Measurements from ENCODE around the gene ACTR10.
"Not testable (repeated sequence)": the region's sequence is repeated elsewhere in the genome, so short reads cannot be mapped to it uniquely, and the experiment has no call there.

Gene ACTR10

DNA sequence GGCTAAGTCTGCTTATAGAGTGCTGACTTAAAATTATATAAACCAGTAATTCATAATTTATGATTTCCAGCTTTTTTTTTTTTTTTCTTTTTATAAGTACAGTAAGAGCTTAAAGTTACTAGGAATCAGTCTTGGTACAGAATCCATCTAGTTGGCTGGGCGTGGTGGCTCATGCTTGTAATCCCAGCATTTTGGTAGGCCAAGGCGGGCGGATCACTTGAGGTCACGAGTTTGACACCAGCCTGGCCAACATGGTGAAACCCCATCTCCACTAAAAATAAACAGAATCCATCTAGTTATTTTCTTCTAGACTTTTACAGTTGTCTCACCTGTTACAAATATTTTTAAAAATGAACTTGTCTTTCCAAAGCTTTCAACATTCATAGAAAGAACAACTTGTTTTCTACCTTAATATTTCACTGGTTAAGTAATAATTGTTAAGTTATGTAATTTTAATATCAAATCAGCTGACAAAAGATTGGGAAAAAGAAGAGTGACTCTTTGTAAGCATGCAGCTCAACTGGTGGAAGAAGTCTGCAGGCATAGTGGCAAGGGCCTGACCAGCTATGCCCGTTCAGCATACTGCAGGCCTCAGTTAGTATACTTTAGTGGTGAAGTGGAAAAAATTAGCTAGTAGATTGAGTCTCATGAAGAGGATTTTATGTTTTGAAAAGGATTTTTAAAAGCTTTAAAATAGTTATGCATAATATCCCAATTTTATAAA lies 27.3 kb downstream of the ACTR10 start:
- DNase-seq = no peak

DNA sequence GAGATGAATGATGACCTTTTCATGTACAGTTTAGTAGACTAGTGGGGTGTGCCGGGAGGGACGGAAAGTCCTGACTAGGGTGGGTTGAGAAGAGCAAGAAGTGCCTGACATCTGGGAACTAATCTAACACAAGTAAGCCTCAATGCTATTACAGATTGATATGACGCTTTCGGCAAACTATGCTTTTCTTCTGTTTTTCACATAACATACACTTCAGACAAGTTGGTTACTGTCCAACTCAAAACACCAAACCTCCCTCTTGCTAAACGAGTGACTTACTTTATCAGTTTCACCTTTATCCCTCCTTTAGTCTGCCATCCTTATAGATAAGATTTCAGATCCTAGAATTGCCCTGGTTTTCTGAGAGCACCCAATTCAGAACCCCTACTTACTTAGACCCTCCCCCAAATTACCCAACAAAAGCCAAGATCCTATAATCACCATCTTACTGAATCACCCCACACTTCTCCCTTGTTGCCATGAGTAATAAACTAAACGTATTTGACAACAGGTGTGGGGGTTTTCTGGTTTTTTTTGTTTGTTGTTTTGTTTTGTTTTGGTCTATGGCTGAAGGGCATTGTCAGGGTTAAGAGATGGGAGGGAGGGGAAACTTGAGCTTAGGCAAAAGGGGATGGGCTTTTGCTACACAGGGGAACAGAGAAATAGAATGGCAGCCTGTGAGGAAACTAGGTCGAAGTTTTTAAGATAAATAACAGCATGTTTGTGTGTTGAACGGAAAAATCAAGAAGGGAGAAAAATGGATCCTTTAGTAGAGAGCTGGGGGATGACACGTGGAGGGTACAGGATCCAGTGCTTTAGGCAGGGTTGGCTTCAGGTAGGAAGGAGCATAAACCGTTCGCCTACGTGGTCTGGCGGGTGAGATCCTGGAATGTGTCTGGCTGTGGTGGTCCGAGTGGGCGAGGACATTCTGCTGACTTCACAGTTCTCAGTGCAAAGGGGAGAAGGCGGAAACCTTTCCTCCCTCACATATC lies 38.6 kb downstream of the ACTR10 start:
- DNase-seq = peak; percentile 19

DNA sequence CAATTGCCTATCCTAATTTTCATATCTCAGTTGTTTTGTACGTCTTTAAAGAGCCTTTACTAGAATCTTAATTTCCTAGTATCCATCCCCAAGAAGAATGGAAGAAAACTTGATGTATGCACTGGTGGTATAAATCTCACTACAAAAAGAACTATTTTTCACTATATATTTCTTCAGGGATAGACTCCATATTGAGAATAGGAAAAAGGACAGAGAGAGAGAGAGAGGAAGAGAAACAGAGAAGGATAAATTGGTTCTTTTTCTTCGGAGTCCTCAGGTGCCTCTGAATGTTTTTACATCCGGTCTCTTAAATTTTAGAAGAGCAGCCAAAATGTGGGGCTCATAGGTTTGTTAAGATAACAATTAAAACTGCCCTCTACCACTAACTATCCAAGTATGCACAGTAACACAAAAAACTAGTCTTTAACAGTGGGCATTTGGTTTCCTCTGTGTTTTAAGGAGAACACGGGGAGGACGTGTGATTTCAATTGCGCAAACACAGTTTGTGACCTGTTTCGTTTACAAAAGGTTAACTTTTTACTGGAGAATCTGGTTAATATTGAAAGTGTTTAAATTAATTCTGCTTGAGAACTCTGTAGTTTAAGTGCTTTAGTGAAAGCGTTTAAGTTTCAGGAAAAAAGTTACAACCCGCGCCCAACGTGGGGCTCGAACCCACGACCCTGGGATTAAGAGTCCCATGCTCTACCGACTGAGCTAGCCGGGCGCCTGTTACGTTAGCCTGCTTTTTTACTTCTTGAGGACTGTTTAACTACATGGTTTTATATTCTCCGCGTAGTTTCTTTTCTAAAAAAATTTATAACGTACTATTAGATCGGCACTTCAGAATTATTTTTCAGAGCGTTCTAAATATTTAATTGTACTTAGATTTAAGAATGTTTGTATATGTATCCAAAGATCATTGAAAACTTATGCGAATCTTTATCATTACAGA lies 39.6 kb downstream of the ACTR10 start:
- DNase-seq = peak; percentile 80

DNA sequence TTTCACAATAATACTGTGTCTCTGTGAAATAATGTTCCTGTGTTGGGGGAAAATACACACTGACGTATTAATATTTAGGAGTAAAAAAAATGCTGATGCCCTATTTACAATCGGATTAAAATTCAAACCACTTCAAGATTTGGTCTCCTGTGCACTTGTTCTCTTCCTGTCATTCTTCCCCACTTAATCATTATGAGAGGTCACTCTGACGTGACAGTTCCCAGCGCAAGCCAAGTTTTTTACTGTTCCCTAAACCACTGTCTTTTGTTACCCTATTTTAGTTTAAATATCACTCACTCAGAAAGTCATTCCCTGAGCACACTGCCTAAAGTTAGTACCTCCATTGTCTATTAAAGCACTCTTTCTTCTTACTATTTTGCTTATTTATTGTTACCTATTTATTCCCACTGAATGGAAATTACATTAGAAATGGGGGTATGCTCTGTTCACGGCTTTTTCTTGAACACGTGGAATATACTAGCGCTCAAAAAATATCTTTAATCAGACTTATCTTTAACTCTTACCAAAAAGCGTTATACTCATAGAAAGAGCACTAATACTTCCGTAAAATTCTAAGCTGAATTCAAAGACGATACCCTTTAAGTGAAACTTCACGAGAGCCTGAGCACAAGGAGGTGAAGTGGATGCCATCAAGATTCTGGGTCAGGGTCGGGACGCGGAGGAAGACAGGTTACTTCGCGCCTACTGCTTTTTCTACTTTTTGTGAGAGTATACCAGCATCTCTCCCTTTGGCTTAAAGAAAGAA lies 44.0 kb downstream of the ACTR10 start:
- peak; percentile 91 for DNase-seq

DNA sequence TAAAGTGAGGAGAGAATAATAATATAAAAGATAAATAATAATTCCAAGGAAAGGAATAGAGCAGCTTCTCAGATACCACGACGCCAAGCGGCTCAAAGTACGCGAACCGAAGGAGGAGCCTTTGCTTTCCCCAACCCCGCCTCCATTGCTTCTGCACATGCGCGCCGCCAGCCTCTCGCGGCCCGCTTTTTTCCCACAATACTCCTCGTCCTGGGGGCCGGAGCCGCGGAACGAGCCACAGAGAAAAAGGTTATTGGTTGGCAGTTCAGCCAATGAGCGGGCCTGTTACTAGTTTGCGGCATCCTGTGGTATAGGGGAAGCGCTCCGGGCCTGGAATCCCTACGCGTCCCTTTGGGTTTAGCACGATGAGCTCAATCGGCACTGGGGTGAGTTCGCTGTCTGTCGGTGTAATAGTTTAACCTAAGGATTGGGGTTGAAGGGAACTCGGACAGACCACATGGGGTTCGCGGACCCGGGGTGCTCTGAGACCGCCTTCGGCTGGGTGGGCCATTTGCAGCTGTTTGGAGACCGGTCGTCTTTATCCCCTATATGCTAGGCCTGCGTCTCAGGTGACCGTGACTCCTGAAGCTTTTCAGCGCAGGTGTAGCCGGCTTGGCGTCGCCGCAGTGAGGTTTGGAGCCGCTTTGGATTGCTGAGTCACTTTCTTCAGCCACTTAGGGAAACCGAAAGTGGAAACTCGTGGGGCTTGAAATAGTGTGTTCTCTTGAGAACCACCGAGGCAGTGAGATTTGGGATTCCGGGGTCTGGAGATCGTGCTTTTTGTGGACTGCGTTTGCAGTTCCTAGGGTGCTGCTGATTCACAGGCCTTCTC lies 44.8 kb downstream of the ACTR10 start, which contains the start of gene PSMA3:
Gene PSMA3, plus strand, starts transcription at position 288 of the 832 bp plus-strand sequence. Its CDS starts 78 bp downstream, at position 366.
- DNase-seq = peak; percentile 98

DNA sequence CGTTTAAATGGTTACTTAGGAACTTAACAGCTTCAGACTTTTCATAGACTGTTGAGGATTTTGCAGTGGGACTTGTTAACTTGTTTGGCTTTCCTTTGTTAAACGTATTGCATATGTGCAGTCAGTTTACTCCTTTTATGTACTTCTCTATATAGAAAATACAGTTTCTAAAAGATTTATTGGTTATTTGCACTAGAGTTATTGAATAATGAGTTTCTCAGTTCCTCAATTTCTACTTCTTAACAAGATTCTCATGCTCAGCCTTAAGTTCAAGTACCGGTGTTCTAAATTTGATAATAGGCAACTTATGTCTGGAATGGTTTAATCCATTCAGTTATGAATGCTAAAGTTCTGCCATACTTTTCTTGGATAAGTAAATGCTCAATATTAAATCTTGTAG lies 45.6 kb downstream of the ACTR10 start:
- DNase-seq = no peak

DNA sequence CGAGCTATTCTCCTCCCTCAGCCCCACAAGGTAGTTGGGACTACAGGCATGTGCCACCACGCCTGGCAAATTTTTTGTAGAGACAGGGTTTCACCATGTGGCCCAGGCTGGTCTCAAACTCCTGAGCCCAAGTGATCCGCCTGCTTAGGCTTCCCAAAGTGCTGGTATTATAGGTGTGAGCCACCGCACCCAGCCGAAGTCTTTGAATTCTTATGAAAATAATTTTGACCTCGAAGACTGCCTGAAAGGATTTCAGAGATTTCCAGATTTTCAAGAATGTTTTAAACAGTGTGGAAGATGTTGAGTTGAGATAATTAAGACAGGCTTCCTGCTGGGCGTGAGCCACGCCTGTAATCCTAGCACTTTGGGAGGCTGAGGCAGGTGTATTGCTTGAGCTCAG lies 49.7 kb downstream of the ACTR10 start:
- DNase-seq = no peak

DNA sequence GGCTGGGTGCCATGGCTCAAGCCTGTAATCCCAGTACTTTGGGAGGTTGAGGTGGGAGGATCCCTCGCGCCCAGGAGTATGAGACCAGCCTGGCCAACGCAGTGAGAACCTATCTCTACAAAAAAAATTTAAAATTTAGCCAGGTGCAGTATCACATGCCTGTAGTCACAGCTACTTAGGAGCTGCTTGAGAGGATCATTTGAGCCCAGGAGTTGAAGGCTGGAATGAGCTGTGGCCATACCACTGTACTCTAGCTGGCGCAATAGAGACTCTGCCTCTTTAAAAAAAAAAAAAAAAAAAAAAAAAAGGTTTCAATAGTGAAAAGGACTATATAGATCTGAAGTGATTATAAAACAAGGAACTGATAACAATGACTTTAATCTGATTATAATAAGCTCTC lies 58.2 kb downstream of the ACTR10 start:
- DNase-seq = no peak

DNA sequence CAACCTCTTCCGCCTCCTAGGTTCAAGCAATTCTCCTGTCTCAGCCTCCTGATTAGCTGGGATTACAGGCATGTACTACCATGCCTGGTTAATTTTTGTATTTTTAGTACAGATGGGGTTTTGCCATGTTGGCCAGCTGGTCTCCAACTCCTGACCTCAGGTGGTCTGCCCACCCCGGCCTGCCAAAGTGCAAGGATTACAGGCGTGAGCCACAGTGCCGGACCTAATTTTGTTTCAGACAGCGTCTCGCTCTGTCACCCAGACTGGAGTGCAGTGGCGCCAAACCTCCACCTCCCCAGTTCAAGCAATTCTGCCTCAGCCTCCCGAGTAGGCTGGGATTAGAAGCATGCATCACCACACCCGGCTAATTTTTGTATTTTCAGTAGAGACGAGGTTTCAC lies 62.1 kb downstream of the ACTR10 start:
- not testable (repeated sequence) for DNase-seq

- no peak for DNase-seq
Measured at GRCh38 chr14:58265401-58265800, 65.5 kb downstream of the ACTR10 start.

DNA sequence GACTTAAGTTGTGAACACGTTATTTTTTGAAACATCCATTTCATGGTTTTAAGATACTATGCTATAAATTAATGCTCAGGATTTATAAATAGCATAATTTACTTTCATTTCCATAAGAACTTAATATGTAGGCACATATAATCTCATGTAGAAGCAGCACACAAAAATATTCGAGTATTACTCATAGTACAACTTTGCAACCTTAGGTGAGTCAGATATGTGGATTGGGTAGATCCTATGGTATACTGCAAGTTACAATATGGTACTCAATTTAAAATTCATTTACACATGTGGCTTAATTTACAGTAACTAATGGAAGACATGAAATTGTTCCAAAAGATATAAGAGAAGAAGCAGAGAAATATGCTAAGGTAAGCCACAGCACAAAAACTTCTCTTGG lies 70.7 kb downstream of the ACTR10 start:
- DNase-seq = no peak

GRCh38 chr14:58272588-58273372 lies 72.8 kb downstream of the ACTR10 start:
- DNase-seq = no peak

- no peak for DNase-seq
Measured at GRCh38 chr14:58274881-58275280, 74.9 kb downstream of the ACTR10 start.

DNA sequence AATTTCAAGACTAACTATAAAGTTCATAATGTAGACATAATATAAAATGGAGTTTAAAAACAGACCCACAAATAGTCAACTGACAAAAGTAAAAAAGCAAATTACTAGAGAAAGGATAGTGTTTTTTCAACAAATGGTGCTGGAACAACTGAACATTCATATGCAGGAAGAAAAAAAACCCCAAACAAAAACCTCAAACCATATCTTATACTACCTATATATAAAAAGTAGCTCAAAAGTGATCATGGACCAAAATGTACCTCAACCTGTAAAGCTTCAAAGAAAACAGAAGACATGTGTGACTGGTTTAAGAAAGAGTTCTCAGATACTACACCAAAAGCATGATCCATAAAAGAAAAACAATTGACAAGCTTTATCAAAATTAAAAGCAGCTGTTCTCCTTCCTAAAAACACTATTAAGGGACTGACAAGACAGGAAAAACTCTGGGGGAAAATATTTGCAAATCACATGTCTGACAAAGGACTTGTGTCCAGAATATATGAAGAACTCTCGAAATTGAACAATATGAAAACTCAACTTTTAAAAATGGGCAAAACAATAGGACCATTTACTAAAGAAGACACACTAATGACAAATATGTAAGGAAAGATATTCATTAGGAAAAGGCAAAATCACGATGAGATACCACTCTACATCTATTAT lies 75.7 kb downstream of the ACTR10 start:
- DNase-seq = no peak

- no peak for DNase-seq
Measured at GRCh38 chr14:58276208-58276607, 76.3 kb downstream of the ACTR10 start.

DNA sequence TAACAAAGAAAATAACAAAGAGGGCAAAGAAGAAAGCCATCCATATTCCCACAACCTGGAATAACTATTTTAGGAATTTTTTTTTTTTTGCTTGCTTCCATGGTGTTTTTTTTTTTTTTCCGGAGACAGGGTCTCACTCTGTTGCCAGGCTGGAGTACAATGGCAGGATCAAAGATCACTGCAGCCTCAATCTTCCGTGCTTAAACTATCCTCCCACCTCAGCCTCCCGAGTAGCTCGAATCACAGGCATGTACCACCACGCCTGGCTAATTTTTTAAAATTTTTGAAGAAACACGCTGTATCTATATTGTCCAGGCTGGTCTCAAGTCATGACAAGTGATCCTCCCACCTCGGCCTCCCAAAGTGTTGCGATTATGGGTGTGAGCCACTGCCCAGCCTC lies 78.2 kb downstream of the ACTR10 start:
- DNase-seq = no peak

DNA sequence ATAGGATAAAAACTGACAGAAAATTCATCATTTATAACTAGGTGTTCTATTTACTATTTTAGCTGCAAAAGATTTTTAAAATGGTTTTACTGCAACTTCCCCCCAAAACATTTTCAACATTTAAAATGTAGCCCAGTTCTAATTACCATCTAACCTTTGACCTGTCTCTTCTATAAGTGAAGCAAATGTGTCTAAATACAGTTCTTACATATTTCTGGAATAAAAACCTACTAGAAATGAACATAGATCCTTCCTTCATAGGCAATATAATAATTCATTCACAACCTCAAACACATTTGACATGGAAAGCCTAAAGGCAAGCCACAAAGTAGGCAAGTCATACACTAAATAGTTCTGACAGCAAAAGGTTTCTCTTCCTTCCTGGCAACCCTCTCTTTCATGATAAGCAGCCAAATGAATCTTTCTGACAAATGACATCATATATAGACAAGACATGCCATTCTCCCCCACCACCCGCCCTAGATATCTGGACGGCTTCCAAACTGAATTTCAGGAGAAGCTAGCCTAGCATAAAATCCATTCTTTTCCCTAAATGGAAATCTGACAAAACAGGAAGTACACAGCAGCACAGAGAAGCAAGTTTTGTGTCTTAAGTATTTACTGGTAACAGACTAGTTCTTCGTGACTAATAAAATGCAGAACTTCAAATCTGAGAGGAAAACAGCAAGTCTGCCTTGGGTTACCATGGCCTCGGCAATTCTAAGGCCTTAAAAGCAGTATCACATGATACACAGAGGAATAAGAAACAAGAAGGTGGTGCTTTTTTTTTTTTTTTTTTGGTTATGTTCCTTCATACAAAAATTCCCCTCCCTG lies 81.2 kb downstream of the ACTR10 start:
- DNase-seq = no peak

DNA sequence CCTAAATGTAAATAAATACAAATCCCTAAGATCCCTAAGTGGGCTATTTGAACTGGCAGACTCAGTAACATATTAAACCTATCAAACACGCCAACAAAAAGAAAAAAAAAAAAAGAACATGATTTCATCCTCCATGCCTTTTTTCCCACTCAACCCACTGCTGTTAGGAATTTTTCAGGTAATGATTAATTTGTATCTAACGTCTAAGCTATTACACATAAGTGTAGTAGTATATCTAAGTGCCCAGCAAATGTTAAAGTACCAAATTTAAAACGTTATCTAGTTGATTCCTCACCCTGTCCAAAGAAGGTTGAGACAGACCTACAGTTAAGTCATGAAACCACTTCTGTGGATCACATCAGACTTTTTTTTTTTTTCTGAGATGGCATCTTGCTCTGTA lies 82.0 kb downstream of the ACTR10 start:
- no peak for DNase-seq
